ENCODE data around the gene STEAP3.

Gene STEAP3

DNA sequence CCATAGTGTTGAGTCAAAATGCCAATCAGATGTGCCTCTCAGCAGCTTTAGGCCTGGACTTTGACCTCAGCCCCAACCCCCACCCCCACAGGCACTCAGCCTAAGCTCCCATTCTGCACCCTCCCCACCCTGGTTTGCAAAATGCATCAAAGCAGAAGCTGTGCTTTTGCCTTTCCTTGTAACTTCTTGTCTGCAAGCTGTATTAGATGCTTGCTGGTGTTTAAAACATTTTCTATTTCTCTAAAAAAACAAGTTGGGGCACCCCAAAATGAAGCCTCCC is 26.6 kb upstream of the STEAP3 start:
- H3K36me3 ChIP-seq (replicated peaks; ENCODE audit: insufficient read depth, low read length): no peaks in the 10 kb centered on the region
- no peaks in the 10 kb centered on the region for H3K9me2 ChIP-seq (replicated peaks; ENCODE audit: insufficient read depth, low read length)
- H3K4me1 ChIP-seq (ENCODE audit: low read length): no peaks in the 10 kb centered on the region

GRCh38 chr2:119197529-119198239 is 25.9 kb upstream of the STEAP3 start:
- Histone ChIP-seq H3K4me1 (ENCODE audit: low read length) (no peaks in the 10 kb centered on the region), H4K20me1 (ENCODE audit: insufficient read depth, low read length) (no peaks in the 10 kb centered on the region), H3K36me3 (replicated peaks; ENCODE audit: insufficient read depth, low read length) (no peaks in the 10 kb centered on the region), H3F3A (ENCODE audit: insufficient read depth, low read length) (no peaks in the 10 kb centered on the region), H3K9ac (ENCODE audit: low read length) (no peak overlapping the region), H3K4me3 (ENCODE audit: low read length) (no peak overlapping the region), H2AFZ (ENCODE audit: low read length) (no peak overlapping the region), H3K79me2 (ENCODE audit: low read length) (no peaks in the 10 kb centered on the region), H3K9me3 (replicated peaks; ENCODE audit: insufficient read depth, low read length) (no peaks in the 10 kb centered on the region), H3K9me2 (replicated peaks; ENCODE audit: insufficient read depth, low read length) (no peaks in the 10 kb centered on the region), H3K27me3 (replicated peaks; ENCODE audit: insufficient read depth, low read length) (no peaks in the 10 kb centered on the region), H3K4me2 (ENCODE audit: low read depth, low read length) (no peak overlapping the region), H3K27ac (ENCODE audit: low read length) (no peak overlapping the region)
- no peak for DNase-seq
- TF ChIP-seq EZH2 (optimal IDR thresholded peaks at IDR 0.05; ENCODE audit: low read depth, low read length) (no peak), EZH2phosphoT487 (IDR thresholded peaks at IDR 0.05; ENCODE audit: low read length) (no peak)

More for the DNA sequence above, 26.6 kb upstream of the STEAP3 start:
- TF ChIP-seq EZH2 (optimal IDR thresholded peaks at IDR 0.05; ENCODE audit: low read depth, low read length): no peak
- no peak for TF ChIP-seq CTCF (IDR thresholded peaks at IDR 0.05; ENCODE audit: low read length)
- no peak for TF ChIP-seq EZH2phosphoT487 (IDR thresholded peaks at IDR 0.05; ENCODE audit: low read length)
- H3K9ac ChIP-seq (ENCODE audit: low read length): no peak overlapping the region
- no peaks in the 10 kb centered on the region for H4K20me1 ChIP-seq (ENCODE audit: insufficient read depth, low read length)
- DNase-seq: no peak
- H3K9me3 ChIP-seq (replicated peaks; ENCODE audit: insufficient read depth, low read length): no peaks in the 10 kb centered on the region
- no peak overlapping the region for H3K4me3 ChIP-seq (ENCODE audit: low read length)
- no peak overlapping the region for H3K27ac ChIP-seq (ENCODE audit: low read length)
- no peak overlapping the region for H3K4me2 ChIP-seq (ENCODE audit: low read depth, low read length)
- no peaks in the 10 kb centered on the region for H3K79me2 ChIP-seq (ENCODE audit: low read length)
- no peaks in the 10 kb centered on the region for H3K27me3 ChIP-seq (replicated peaks; ENCODE audit: insufficient read depth, low read length)
- no peaks in the 10 kb centered on the region for H3F3A ChIP-seq (ENCODE audit: insufficient read depth, low read length)
- no peak overlapping the region for H2AFZ ChIP-seq (ENCODE audit: low read length)

GRCh38 chr2:119198240-119198840 is 25.3 kb upstream of the STEAP3 start:
- no peak overlapping the region for H2AFZ ChIP-seq (ENCODE audit: low read length)

More at GRCh38 chr2:119198240-119198840, 25.3 kb upstream of the STEAP3 start:
- Histone ChIP-seq H3F3A (ENCODE audit: insufficient read depth, low read length) (no peaks in the 10 kb centered on the region), H3K9me2 (replicated peaks; ENCODE audit: insufficient read depth, low read length) (no peaks in the 10 kb centered on the region), H3K27me3 (replicated peaks; ENCODE audit: insufficient read depth, low read length) (no peaks in the 10 kb centered on the region), H4K20me1 (ENCODE audit: insufficient read depth, low read length) (no peaks in the 10 kb centered on the region), H3K36me3 (replicated peaks; ENCODE audit: insufficient read depth, low read length) (no peaks in the 10 kb centered on the region), H3K27ac (ENCODE audit: low read length) (no peak overlapping the region), H3K9ac (ENCODE audit: low read length) (no peak overlapping the region), H3K4me1 (ENCODE audit: low read length) (no peaks in the 10 kb centered on the region), H3K9me3 (replicated peaks; ENCODE audit: insufficient read depth, low read length) (no peaks in the 10 kb centered on the region), H3K4me2 (ENCODE audit: low read depth, low read length) (no peak overlapping the region), H3K4me3 (ENCODE audit: low read length) (no peak overlapping the region), H3K79me2 (ENCODE audit: low read length) (no peaks in the 10 kb centered on the region)
- no peak for DNase-seq
- TF ChIP-seq CTCF (IDR thresholded peaks at IDR 0.05; ENCODE audit: low read length) (no peak), EZH2phosphoT487 (IDR thresholded peaks at IDR 0.05; ENCODE audit: low read length) (no peak), EZH2 (optimal IDR thresholded peaks at IDR 0.05; ENCODE audit: low read depth, low read length) (no peak)
